H1 (cell line): Measurements from ENCODE around the gene APOA4.

Experiments used
- CEBPB ChIP-seq: IDR thresholded peaks from 2 replicates; pipeline ENCODE4 v1.6.1; 2012; ENCODE audit warnings: low read depth, low read length
- GABPA ChIP-seq: IDR thresholded peaks from 2 replicates; pipeline ENCODE4 v1.6.1; 2011; ENCODE audit warnings: mild to moderate bottlenecking, low read length, moderate library complexity, borderline replicate concordance; ENCODE audit not compliant: insufficient read depth
- SRF ChIP-seq: IDR thresholded peaks from 2 replicates; pipeline ENCODE4 v1.6.1; 2011; ENCODE audit warnings: mild to moderate bottlenecking, low read depth, low read length, moderate library complexity
- TAF1 ChIP-seq: IDR thresholded peaks from 2 replicates; pipeline ENCODE4 v1.6.1; 2011; ENCODE audit warnings: mild to moderate bottlenecking, low read depth, low read length

DNA sequence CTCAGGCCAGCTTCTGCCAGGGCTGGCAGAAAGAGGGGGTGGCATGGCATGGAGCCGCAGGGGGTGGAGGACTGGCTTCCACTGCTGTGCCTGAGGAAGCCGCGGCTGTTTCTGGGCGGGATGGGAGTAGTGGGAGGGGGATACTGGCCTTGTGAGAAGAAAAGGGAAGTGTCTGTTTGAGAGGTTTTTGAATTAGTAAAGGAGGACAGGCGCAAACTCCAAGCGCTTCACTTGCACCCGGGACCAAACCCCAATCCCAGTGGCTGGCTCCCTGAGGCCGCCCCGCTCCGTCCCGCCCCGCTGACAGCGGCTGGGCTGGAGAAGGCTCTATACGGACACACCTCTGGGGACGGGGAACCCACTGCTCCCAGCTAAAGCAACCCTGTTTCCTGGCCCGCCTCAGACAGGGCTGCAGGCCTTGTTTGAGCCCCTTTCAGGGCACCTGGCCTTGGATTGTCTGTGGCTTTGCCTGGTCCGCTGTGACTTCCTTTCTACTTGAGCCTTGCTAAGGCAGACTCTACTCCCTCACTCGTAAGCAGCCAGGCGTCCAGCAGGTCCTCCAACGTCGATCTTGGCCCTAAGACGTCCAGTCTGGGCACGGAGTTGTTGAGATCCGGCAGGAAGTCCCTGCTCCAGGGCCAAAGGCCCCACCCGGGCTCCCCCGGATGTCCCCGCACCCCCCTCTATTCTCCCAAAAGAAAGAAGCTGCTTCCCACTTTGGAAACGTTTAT lies 12.1 kb upstream of the APOA4 start:
- TF ChIP-seq CEBPB (no peak), TAF1 (no peak), SRF (no peak), GABPA (no peak)
